Measurements from ENCODE around the gene TMEM221. TPM values are rescaled to one million over a fixed set of nuclear protein-coding genes. Genes with fewer than 3 reads are reported as not detected.

The TMEM221 gene
- total and polyA plus RNA-seq, 7 donors, result 0.23 to 1.8 (median 1.0) TPM; not detected in 3

- Histone ChIP-seq H3K4me3 (peak within 1 kb of the TSS; percentile 16 to 50 (median 44)), H3K36me3 (peaks cover 0 to 10% (median 0%) of the 10 kb centered on the region in 4 donors), H3K9me3 (no peaks in the 10 kb centered on the region), H3K27ac (peak within 1 kb of the TSS; percentile 70 to 84 (median 75)), H3K4me1 (peaks cover 0 to 50% (median 29%) of the 10 kb centered on the region in 4 donors), H3K27me3 (no peaks in the 10 kb centered on the region)
- peak; percentile 87 for DNase-seq
- 43 to 71% methylated on average over 18 of the region's 18 CpGs for WGBS, 2 donors
- TF ChIP-seq POLR2AphosphoS5 (IDR thresholded peaks at IDR 0.05) (peak in 3 of 4 donors; percentile 34 to 78 (median 57)), POLR2A (IDR thresholded peaks at IDR 0.05) (no peak)
- intact Hi-C loops (cut with DNase I), result no loop called here
These were observed 43.0 kb downstream of the TMEM221 start, which contains the start of gene BST2 for GRCh38 chr19:17405250-17406045. Gene BST2 (minus strand): TSS chr19:17405630. CDS start chr19:17405575, 55 bp downstream.

DNA sequence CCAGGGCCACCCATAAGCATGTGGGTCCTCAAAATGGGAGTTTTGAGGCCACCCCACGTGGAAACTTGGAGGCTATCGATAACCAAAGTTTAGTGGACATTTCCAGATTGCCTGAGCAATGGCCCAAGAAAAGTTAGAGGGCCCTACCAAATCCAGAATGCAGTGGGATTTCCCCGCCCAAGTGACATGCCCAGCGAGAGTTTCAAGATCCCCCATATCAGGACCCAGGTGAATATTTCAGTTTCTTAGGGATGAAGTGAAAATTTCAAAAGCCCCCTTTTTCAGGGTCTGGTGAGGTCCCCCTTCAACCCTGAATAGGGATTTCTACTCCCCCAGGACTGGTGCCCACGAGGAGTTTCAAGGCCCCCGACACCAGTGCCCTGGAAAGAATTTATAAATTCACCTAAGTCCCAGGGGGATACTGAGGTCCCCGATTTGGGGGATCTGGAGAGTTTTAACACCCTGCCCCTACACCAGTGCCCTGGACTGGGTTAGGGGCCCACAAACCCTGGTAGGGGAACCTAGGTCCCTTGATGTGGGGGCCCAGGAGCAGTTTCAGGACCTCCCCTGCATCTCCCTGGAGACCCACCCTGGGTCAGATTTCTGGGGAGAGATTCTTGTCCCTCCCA is 43.7 kb downstream of the TMEM221 start:
- peak overlapping the region; percentile 70 to 84 (median 75) for H3K27ac ChIP-seq
- no peaks in the 10 kb centered on the region for H3K27me3 ChIP-seq
- H3K4me3 ChIP-seq, result peak overlapping the region; percentile 16 to 50 (median 44)
- WGBS, 2 donors, result 62 to 78% methylated on average over 7 of the region's 7 CpGs
- no peaks in the 10 kb centered on the region for H3K9me3 ChIP-seq
- DNase-seq, result no peak
- TF ChIP-seq POLR2AphosphoS5 (IDR thresholded peaks at IDR 0.05) (no peak), POLR2A (IDR thresholded peaks at IDR 0.05) (no peak)
- TF ChIP-seq, protein P1, sequence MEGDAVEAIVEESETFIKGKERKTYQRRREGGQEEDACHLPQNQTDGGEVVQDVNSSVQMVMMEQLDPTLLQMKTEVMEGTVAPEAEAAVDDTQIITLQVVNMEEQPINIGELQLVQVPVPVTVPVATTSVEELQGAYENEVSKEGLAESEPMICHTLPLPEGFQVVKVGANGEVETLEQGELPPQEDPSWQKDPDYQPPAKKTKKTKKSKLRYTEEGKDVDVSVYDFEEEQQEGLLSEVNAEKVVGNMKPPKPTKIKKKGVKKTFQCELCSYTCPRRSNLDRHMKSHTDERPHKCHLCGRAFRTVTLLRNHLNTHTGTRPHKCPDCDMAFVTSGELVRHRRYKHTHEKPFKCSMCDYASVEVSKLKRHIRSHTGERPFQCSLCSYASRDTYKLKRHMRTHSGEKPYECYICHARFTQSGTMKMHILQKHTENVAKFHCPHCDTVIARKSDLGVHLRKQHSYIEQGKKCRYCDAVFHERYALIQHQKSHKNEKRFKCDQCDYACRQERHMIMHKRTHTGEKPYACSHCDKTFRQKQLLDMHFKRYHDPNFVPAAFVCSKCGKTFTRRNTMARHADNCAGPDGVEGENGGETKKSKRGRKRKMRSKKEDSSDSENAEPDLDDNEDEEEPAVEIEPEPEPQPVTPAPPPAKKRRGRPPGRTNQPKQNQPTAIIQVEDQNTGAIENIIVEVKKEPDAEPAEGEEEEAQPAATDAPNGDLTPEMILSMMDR (IDR thresholded peaks at IDR 0.05), result no peak
- intact Hi-C loops (cut with DNase I), result no loop called here
- peaks cover 0 to 16% (median 0%) of the 10 kb centered on the region in 4 donors for H3K36me3 ChIP-seq
- peaks cover 0 to 50% (median 29%) of the 10 kb centered on the region in 4 donors for H3K4me1 ChIP-seq

GRCh38 chr19:17404015-17404414 is 44.5 kb downstream of the TMEM221 start:
- Histone ChIP-seq H3K36me3 (peaks cover 0 to 18% (median 0%) of the 10 kb centered on the region in 4 donors), H3K4me3 (peak overlapping the region in 3 of 4 donors; percentile 40 to 50 (median 48)), H3K9me3 (no peaks in the 10 kb centered on the region), H3K27ac (peak overlapping the region in 3 of 4 donors; percentile 72 to 84 (median 78)), H3K4me1 (peaks cover 0 to 50% (median 29%) of the 10 kb centered on the region in 4 donors), H3K27me3 (no peaks in the 10 kb centered on the region)
- 66 to 88% methylated on average over 6 of the region's 6 CpGs for WGBS, 2 donors
- DNase-seq, result no peak
- intact Hi-C loops (cut with DNase I), result no loop called here
- TF ChIP-seq, protein P1 (IDR thresholded peaks at IDR 0.05), result no peak
- no peak for TF ChIP-seq POLR2A (IDR thresholded peaks at IDR 0.05)
- no peak for TF ChIP-seq POLR2AphosphoS5 (IDR thresholded peaks at IDR 0.05)
- TF ChIP-seq EP300 (IDR thresholded peaks at IDR 0.05), result no peak

DNA sequence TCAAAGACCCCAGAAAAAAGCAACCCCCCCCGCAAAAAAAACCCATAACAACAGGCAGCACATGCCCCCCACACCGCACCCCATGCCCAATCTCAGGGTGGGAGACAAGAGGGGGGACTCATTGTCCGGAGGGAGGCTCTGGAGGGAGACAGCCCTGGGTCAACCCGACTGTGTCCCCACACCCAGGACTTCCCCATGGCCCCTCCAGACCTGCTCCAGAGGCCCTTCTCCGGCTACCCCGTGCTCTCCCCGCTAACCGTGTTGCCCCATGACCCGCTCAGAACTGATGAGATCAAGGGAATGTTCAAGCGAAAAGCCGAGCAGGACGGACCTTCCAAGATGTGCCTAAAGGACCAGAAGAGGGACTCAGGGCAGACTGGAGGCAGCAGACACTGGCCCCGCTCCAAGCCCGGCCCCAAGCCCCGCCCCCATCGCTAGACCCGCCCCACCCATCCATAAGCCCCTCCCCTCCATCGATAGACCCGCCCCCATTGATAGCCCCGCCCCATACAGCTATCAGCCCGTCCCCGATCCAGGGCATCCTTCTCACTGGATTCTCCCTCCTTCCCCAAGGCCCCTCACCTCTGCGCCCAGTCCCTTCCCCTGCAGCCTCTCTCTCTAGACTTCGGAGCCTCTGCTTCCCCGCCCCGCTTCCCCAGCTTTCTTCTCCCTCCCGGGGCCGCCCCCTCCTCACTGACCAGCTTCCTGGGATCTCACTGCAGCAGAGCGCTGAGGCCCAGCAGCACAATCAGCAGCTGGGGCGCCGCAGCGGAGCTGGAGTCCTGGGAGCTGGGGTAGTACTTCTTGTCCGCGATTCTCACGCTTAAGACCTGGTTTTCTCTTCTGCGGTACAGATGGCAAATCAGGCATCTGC is 45.2 kb downstream of the TMEM221 start:
- Histone ChIP-seq H3K9me3 (no peaks in the 10 kb centered on the region), H3K27me3 (no peaks in the 10 kb centered on the region), H3K36me3 (peaks cover 0 to 18% (median 0%) of the 10 kb centered on the region in 4 donors), H3K4me1 (peaks cover 0 to 50% (median 29%) of the 10 kb centered on the region in 4 donors), H3K4me3 (peak overlapping the region in 3 of 4 donors; percentile 40 to 50 (median 48)), H3K27ac (peak overlapping the region in 3 of 4 donors; percentile 72 to 84 (median 78))
- DNase-seq, result no peak
- WGBS, 2 donors, result 55 to 60% methylated on average over 35 of the region's 36 CpGs
- TF ChIP-seq POLR2AphosphoS5 (IDR thresholded peaks at IDR 0.05) (no peak), POLR2A (IDR thresholded peaks at IDR 0.05) (no peak), EP300 (IDR thresholded peaks at IDR 0.05) (no peak)
- TF ChIP-seq, protein P1 (IDR thresholded peaks at IDR 0.05), result no peak
- intact Hi-C loops (cut with DNase I), result no loop called here

Data from sigmoid colon (tissue), 7 donors.